Epithelial cell of proximal tubule (primary cell): ENCODE data around the gene NLN. TPM values are rescaled to one million over a fixed set of nuclear protein-coding genes. Genes with fewer than 3 reads are reported as not detected.
A peak's percentile ranks its signal among the peaks of the same experiment; 100 is the strongest.
"Not testable (repeated sequence)": the region's sequence is repeated elsewhere in the genome, so short reads cannot be mapped to it uniquely, and the experiment has no call there.

Experiments
- DNase-seq: peaks from one replicate; pipeline ENCODE4 v3.0.0-alpha.2; 2011; ENCODE audit warnings: low read depth
- H3K4me3 ChIP-seq: 2 replicates; pipeline ENCODE4 v1.5.1; 2011; ENCODE audit warnings: low read depth, mild to moderate bottlenecking, low read length
- total RNA-seq: library from RNA; depleted of rRNA; stranded (reverse); fragments of >200 nt; gene quantifications from 2 replicates; pipeline ENCODE4 v1.2.3, GENCODE V29; 2015
- TF ChIP-seq, protein P1 (sequence below): conservative IDR thresholded peaks from 2 replicates; pipeline ENCODE4 v1.5.1; 2012; ENCODE audit warnings: low read depth, mild to moderate bottlenecking, low read length

Gene NLN
- total RNA-seq, 1 donor from 2014 or later: 25.8 TPM

DNA sequence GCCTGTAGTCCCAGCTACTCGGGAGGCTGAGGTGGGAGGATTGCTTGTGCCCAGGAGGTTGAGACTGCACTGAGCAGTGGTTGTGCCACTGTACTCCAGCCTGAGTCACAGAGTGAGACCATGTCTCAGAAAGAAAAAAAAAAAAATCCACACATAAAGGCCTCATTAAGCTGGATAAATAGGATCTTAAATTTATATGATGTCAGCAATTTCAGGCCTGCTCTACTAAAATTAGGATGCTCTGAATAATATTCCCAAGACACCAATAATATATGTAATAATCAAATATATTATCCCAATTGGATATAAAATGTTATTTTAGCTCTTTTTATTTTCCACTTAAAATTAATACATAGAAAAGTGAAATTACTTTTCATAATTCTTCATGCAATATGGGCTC, 43.6 kb downstream of the NLN start:
- no peak overlapping the region for H3K4me3 ChIP-seq
- no peak for DNase-seq
- TF ChIP-seq, protein P1, sequence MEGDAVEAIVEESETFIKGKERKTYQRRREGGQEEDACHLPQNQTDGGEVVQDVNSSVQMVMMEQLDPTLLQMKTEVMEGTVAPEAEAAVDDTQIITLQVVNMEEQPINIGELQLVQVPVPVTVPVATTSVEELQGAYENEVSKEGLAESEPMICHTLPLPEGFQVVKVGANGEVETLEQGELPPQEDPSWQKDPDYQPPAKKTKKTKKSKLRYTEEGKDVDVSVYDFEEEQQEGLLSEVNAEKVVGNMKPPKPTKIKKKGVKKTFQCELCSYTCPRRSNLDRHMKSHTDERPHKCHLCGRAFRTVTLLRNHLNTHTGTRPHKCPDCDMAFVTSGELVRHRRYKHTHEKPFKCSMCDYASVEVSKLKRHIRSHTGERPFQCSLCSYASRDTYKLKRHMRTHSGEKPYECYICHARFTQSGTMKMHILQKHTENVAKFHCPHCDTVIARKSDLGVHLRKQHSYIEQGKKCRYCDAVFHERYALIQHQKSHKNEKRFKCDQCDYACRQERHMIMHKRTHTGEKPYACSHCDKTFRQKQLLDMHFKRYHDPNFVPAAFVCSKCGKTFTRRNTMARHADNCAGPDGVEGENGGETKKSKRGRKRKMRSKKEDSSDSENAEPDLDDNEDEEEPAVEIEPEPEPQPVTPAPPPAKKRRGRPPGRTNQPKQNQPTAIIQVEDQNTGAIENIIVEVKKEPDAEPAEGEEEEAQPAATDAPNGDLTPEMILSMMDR: no peak

DNA sequence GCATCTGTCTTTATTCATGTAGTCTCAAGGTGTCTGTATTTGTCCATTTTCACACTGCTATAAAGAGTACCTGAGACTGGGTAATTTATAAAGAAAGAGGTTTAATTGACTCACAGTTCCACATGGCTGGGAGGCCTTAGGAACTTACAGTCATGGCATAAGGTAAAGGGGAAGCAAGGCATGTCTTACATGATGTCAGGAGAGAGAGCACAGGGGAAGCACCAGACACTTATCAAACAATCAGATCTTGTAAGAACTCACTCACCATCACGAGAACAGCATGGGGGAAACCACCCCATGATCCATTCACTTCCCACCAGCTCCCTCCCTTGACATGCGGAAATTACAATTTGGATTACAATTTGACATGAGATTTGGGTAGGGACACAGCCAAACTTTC, 44.2 kb downstream of the NLN start:
- H3K4me3 ChIP-seq: no peak overlapping the region
- no peak for DNase-seq
- TF ChIP-seq, protein P1: no peak

DNA sequence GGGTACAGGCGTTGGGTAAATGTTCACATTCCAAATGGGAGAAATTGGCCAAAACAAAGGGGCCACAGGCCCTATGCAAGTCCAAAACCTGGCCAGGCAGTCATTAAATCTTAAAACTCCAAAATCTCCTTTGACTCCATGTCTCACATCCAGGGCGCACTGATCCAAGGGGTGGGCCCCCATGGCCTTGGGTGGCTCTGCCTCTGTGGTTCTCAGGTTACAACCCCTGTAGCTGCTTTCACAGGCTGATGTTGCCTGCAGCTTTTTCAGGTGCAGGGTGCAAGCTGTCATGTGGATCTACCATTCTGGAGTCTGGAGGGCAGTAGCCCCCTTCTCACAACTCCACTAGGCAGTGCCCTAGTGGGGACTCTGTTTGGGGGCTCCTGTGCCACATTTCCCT, 44.8 kb downstream of the NLN start:
- TF ChIP-seq, protein P1: no peak
- no peak overlapping the region for H3K4me3 ChIP-seq
- no peak for DNase-seq

DNA sequence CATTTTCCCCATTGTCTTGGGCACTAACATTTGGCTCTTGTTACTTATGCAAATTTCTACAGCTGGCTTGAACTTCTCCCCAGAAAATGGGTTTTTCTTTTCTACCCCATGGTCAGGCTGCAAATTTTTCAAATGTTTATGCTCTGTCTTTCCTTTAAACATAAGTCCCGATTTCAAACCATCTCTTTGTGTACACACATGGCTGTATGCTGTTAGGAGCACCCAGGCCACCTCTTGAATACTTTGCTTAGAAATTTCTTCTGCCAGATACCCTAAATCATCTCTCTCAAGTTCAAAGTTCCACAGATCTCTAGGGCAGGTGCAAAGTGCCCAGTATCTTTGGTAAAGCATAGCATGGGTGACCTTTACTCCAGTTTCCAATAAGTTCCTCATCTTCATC, 45.6 kb downstream of the NLN start:
- TF ChIP-seq, protein P1: no peak
- DNase-seq: no peak
- H3K4me3 ChIP-seq: no peak overlapping the region

DNA sequence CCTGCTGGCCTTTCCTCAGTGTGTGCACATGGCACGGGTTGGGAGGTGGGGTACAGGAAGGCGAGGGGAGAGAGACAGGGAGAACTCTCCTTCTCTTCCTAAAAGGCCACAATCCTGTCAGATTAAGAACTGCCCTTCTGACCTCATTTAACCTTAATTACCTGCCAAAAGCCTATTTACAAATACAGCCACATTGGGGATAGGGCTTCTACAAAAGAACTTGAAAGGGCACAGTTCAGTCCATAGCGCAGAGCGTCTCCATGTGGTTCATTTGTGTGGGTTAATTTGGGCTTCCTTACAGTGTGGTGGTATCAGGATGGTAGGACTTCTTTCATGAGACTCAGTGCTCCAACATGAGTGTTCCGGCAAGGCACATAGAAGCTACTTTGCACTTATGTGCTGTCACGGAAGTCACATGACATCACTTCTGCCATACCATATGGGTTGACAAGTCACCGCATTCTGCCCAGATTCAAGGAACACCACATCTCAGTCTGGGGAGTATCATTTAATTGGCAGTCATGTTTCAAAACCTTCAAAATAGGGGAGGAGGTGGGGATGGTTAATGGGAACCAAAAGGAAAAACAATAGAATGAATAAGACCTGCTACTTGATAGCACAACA, 46.8 kb downstream of the NLN start:
- no peak for DNase-seq
- H3K4me3 ChIP-seq: no peak overlapping the region
- TF ChIP-seq, protein P1: no peak

DNA sequence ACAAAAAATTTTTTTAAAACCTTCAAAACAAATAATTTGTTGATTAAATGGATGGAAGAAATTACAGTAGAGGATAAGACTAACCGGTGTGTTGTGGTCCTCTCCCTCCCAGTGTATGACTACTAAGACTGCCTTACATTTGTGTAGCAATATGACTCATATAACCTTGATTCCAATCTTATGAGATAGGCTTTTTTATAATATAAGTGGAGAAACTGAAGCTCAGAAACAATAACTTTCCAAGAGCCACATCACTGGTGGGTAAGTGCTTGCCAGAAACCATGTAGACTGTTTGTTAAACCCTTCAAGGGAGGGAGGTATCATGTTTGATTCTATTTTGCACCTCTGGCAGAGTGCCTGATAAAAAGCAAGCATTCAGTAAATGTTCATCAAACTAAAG, 47.5 kb downstream of the NLN start:
- no peak overlapping the region for H3K4me3 ChIP-seq
- DNase-seq: peak; percentile 54
- TF ChIP-seq, protein P1: no peak

DNA sequence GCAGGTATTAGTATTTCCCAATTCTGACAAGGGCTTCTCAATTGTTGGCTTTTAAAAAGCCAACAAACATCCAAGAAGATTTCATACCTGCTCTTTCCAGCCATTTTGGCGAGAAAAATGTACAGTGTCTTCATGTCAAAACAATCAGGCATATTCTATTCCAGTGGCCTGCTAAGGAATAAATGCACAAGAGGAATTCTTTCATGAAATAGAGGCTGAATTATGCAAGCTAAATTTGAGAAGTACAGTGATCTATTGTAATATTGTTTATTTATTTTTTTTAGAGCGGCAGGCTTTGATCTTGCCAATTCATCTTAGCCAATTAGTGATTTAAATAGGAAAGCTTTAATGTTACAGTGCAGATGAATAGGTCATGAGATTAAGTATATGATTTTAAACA, 49.3 kb downstream of the NLN start:
- no peak for DNase-seq
- no peak overlapping the region for H3K4me3 ChIP-seq
- TF ChIP-seq, protein P1: no peak

DNA sequence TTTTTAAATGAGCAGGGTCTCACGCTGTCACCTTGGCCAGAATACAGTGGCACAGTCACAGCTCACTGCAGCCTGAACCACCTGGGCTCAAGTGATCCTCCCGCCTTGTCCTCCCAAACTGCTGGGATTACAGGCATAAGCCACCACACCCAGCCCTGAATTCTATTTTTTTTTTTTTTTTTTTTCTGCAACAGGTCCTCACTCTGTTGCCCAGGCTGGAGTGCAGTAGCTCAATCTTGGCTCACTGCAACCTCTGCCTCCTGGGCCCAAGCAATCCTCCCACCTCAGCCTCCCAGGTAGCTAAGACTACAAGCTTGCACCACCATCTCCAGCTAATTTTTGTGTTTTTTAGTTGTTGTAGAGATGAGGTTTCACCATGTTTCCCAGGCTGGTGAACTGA, 51.0 kb downstream of the NLN start:
- not testable (repeated sequence) for H3K4me3 ChIP-seq, DNase-seq
